Osteoblast (primary cell): ENCODE measurements around the gene PKIG. TPM values are rescaled to one million over a fixed set of nuclear protein-coding genes. Genes with fewer than 3 reads are reported as not detected.

Source experiments
- DNase-seq: peaks from one replicate; pipeline ENCODE4 v3.0.0; 2011; ENCODE audit warnings: low spot score, mixed read lengths; ENCODE audit not compliant: insufficient read length; ENCODE audit errors: missing footprints
- H2AFZ ChIP-seq: 2 replicates; pipeline ENCODE4 v1.6.0; 2011; ENCODE audit warnings: mild to moderate bottlenecking, low read length
- H3K27ac ChIP-seq: 2 replicates; pipeline ENCODE4 v1.5.1; 2011; ENCODE audit warnings: mild to moderate bottlenecking, low read depth, low read length, moderate library complexity
- H3K27me3 ChIP-seq: 2 replicates; pipeline ENCODE4 v1.6.0; 2012; ENCODE audit warnings: mild to moderate bottlenecking, control low read depth, inconsistent platforms, low read length, moderate library complexity; ENCODE audit not compliant: insufficient read depth
- H3K36me3 ChIP-seq: 2 replicates; pipeline ENCODE4 v1.5.1; 2011; ENCODE audit warnings: mild to moderate bottlenecking, low read length, control low read depth, moderate library complexity; ENCODE audit not compliant: insufficient read depth
- H3K4me1 ChIP-seq: 2 replicates; pipeline ENCODE4 v1.5.1; 2011; ENCODE audit warnings: mild to moderate bottlenecking, low read length, control low read depth, moderate library complexity; ENCODE audit not compliant: insufficient read depth
- H3K4me2 ChIP-seq: 2 replicates; pipeline ENCODE4 v1.6.0; 2011; ENCODE audit warnings: mild to moderate bottlenecking, low read length; ENCODE audit not compliant: insufficient read depth
- H3K4me3 ChIP-seq: fragments of 200-600 bp; sonication (generic); 3 replicates; pipeline ENCODE4 v1.5.1; 2012; ENCODE audit warnings: mild to moderate bottlenecking, low read length, inconsistent platforms; ENCODE audit not compliant: insufficient read depth
- H3K79me2 ChIP-seq: 2 replicates; pipeline ENCODE4 v1.6.0; 2012; ENCODE audit warnings: mild to moderate bottlenecking, low read length, control low read depth, inconsistent platforms; ENCODE audit not compliant: insufficient read depth
- H3K9me3 ChIP-seq: 2 replicates; pipeline ENCODE4 v1.5.1; 2011; ENCODE audit warnings: low read depth, low read length, control low read depth
- H4K20me1 ChIP-seq: 2 replicates; pipeline ENCODE4 v1.6.0; 2012; ENCODE audit warnings: mild to moderate bottlenecking, low read length, control low read depth; ENCODE audit not compliant: insufficient read depth
- total RNA-seq: library from RNA; depleted of rRNA; stranded (reverse); fragments of >200 nt; gene quantifications from 2 replicates; pipeline ENCODE4 v1.2.3, GENCODE V29; 2012
- TF ChIP-seq, protein P1 (sequence below): IDR thresholded peaks from 2 replicates; pipeline ENCODE4 v1.5.1; 2011; ENCODE audit warnings: mild to moderate bottlenecking, low read depth, low read length, moderate library complexity; ENCODE audit errors: extremely low read depth

Gene PKIG
- total RNA-seq, 1 donor = 107 TPM

DNA sequence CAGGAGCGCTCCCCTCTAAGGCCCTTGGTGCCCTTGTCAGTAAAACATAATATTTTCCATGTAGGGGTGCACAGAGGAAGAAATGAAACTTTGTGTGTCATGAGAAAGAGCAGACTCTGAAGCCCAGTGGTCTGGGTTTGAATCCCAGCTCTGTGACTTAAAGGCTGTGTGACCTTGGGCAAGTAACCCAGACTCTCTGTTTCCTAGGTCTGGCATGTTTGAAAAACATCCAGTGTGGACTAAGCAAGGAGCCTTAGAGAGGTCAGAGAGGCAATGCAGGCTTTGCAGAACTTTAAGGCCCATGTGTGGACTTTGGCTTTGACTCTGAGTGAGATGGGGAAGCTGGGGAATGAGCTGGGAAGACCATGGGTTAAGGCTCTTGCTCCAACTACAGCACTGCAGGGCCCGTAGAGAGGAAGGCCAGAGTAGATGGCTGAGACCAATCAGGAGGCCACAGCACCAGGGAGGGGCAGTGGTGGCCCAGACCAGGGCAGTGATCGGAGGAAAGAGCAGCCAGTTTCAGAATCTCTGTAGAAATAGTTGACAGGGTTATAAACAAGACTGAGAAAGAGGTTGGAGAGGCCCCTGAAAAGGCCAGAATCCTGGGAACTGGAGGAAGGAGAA is 50.9 kb downstream of the PKIG start:
- TF ChIP-seq, protein P1, sequence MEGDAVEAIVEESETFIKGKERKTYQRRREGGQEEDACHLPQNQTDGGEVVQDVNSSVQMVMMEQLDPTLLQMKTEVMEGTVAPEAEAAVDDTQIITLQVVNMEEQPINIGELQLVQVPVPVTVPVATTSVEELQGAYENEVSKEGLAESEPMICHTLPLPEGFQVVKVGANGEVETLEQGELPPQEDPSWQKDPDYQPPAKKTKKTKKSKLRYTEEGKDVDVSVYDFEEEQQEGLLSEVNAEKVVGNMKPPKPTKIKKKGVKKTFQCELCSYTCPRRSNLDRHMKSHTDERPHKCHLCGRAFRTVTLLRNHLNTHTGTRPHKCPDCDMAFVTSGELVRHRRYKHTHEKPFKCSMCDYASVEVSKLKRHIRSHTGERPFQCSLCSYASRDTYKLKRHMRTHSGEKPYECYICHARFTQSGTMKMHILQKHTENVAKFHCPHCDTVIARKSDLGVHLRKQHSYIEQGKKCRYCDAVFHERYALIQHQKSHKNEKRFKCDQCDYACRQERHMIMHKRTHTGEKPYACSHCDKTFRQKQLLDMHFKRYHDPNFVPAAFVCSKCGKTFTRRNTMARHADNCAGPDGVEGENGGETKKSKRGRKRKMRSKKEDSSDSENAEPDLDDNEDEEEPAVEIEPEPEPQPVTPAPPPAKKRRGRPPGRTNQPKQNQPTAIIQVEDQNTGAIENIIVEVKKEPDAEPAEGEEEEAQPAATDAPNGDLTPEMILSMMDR = no peak
- H3K36me3 ChIP-seq = peaks cover 3% of the 10 kb centered on the region

DNA sequence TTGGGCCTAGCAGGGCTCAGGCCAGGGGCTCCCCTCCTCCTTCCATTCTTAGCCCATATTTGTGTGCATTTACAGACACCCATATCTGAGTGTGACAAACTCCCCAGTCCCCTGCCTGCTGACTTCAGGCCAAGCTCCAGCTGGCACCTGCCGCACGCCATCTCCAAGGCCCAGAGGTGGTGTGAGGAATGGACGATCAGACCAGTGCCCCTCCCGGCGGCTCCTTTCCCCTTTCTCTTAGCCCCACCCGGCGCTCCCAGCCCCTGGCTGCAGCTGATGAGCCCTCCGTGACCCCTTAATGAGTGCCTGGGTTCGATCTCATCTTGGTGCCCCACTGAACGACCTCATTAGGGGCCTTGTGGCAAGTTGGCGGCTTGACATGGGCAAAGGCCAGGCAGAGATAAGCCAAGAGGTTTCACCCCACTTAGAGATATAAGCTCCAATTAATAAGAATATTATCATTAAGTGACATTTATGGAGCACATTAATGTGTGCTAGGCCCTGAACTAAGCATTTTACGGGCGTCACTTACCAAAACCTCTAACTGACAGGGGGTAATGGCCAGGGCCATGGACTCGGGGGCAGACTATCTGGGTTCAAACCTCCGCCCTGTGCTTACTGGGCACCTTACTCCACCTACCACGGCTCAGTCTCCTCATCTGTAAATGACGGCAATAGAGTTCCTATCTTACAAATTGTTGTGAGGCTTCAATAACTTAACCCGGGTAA is 51.7 kb downstream of the PKIG start:
- H3K27me3 ChIP-seq = no peaks in the 10 kb centered on the region
- no peak overlapping the region for H3K4me3 ChIP-seq
- no peak overlapping the region for H3K27ac ChIP-seq
- H4K20me1 ChIP-seq = no peaks in the 10 kb centered on the region
- H3K36me3 ChIP-seq = peaks cover 3% of the 10 kb centered on the region
- TF ChIP-seq, protein P1 = no peak
- H3K4me1 ChIP-seq = no peaks in the 10 kb centered on the region
- DNase-seq = peak; percentile 45
- H3K9me3 ChIP-seq = no peaks in the 10 kb centered on the region
- H3K4me2 ChIP-seq = no peak overlapping the region
- no peaks in the 10 kb centered on the region for H3K79me2 ChIP-seq
- no peak overlapping the region for H2AFZ ChIP-seq

More for the DNA sequence above, 50.9 kb downstream of the PKIG start:
- no peak for DNase-seq
- Histone ChIP-seq H3K27ac (no peak overlapping the region), H3K4me2 (no peak overlapping the region), H3K4me3 (no peak overlapping the region), H3K79me2 (no peaks in the 10 kb centered on the region), H3K4me1 (no peaks in the 10 kb centered on the region), H2AFZ (no peak overlapping the region), H3K9me3 (no peaks in the 10 kb centered on the region), H4K20me1 (no peaks in the 10 kb centered on the region), H3K27me3 (no peaks in the 10 kb centered on the region)

DNA sequence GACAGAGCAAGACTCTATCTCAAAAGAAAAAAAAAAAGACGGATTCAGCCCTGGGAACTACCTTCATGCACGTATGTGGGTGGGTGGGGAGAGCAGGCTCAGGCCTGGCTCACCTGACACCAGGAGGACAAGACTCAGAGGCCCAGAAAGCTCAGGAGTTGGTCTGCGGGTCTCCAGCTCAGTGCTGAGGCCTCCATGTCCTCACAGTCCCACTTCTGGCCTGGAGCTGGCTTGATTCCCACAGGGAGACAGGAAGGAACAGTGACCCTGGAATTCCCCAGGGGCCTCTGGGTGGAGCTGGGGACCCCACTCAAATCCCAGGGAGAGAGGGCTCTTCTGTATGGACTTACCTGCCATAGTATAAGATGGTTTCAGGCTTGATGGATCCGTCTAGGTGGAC is 53.5 kb downstream of the PKIG start:
- no peak overlapping the region for H3K4me2 ChIP-seq
- H3K27ac ChIP-seq = no peak overlapping the region
- H4K20me1 ChIP-seq = no peaks in the 10 kb centered on the region
- H3K36me3 ChIP-seq = peaks cover 3% of the 10 kb centered on the region
- no peak for DNase-seq
- no peaks in the 10 kb centered on the region for H3K4me1 ChIP-seq
- H2AFZ ChIP-seq = no peak overlapping the region
- H3K4me3 ChIP-seq = no peak overlapping the region
- H3K79me2 ChIP-seq = no peaks in the 10 kb centered on the region
- TF ChIP-seq, protein P1 = no peak
- no peaks in the 10 kb centered on the region for H3K9me3 ChIP-seq
- no peaks in the 10 kb centered on the region for H3K27me3 ChIP-seq

DNA sequence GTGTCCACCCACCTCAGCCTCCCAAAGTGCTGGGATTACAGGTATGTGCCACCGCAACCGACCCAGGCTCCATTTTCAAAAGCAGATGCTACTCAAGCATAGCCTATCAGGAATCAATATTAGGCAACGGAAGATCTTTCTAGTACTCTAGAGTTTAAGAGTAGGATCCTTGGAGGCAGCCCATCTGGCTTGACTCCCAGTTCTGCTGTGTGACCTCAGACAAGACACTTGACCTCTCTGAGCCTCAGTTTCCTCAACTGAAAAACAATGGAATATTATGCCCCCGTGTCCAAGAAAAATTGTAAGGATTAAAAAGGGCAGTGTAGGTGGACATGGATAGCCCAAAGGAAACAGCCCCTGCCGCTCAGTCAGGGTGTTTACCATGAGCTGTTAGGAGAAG is 54.7 kb downstream of the PKIG start:
- no peaks in the 10 kb centered on the region for H3K27me3 ChIP-seq
- no peak overlapping the region for H3K27ac ChIP-seq
- no peaks in the 10 kb centered on the region for H3K9me3 ChIP-seq
- no peak for DNase-seq
- TF ChIP-seq, protein P1 = no peak
- no peaks in the 10 kb centered on the region for H4K20me1 ChIP-seq
- H3K4me3 ChIP-seq = no peak overlapping the region
- H3K4me1 ChIP-seq = peaks cover 2% of the 10 kb centered on the region
- peaks cover 3% of the 10 kb centered on the region for H3K36me3 ChIP-seq
- no peaks in the 10 kb centered on the region for H3K79me2 ChIP-seq
- no peak overlapping the region for H3K4me2 ChIP-seq
- H2AFZ ChIP-seq = no peak overlapping the region
